Hepatocyte (in vitro differentiated cells): ENCODE results near the gene CSMD2.

Experiments used
- EZH2 ChIP-seq: fragments of 200-600 bp; sonication (generic); IDR thresholded peaks from 2 replicates; pipeline ENCODE4 v1.6.1; 2016; ENCODE audit warnings: antibody characterized with exemption, mild to moderate bottlenecking, borderline replicate concordance
- TF ChIP-seq, protein P1 (sequence below): fragments of 200-600 bp; sonication (generic); IDR thresholded peaks from 2 replicates; pipeline ENCODE4 v1.5.1; 2016; ENCODE audit warnings: antibody characterized with exemption, mild to moderate bottlenecking; ENCODE audit not compliant: poor library complexity

DNA sequence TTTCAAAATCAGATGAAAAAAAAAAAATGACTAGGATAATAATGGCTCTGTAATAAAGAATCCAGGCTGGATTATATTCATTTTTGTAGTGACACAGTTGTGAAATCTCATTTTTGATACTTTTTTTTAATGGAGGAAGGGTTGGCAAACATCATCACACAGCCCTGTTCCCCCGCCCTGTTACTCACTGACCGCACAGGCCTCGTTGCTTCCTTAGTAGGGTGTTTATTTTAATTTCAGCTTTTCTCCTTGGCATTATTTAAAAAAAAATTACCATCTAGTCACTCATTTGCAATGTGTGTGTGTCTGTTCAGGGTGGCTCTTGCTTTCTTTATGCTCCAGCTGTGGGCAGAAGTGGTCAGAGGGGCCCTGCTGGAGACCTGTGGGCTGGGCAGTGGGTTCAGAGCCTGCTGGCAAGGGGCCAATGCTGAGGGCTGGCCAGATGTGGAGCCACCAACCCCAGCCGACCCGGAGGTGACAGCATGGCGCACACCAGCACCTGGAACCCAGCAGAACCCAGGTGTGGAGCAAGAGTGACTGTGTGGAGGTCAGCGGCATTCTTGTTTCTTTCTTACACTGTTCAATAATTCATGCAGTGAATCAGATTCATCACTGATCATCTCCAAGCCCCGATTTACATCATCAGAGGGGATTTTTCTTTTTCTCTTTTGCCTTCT is 648.0 kb downstream of the CSMD2 start:
- TF ChIP-seq, protein P1, sequence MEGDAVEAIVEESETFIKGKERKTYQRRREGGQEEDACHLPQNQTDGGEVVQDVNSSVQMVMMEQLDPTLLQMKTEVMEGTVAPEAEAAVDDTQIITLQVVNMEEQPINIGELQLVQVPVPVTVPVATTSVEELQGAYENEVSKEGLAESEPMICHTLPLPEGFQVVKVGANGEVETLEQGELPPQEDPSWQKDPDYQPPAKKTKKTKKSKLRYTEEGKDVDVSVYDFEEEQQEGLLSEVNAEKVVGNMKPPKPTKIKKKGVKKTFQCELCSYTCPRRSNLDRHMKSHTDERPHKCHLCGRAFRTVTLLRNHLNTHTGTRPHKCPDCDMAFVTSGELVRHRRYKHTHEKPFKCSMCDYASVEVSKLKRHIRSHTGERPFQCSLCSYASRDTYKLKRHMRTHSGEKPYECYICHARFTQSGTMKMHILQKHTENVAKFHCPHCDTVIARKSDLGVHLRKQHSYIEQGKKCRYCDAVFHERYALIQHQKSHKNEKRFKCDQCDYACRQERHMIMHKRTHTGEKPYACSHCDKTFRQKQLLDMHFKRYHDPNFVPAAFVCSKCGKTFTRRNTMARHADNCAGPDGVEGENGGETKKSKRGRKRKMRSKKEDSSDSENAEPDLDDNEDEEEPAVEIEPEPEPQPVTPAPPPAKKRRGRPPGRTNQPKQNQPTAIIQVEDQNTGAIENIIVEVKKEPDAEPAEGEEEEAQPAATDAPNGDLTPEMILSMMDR, result no peak
- TF ChIP-seq EZH2, result no peak
